IPS-NIHi11 (cell line): ENCODE results near the gene RUNX1.
A peak's percentile ranks its signal among the peaks of the same experiment; 100 is the strongest.

Experiments used
- DNase-seq: peaks from one replicate; pipeline ENCODE4 v3.0.0; 2012; ENCODE audit warnings: mixed read lengths, low spot score

RUNX1 gene

GRCh38 chr21:35036465-35037383 is 12.4 kb downstream of the RUNX1 start:
- no peak for DNase-seq

GRCh38 chr21:35035581-35035980 is 13.5 kb downstream of the RUNX1 start:
- no peak for DNase-seq

- DNase-seq: no peak
Measured at GRCh38 chr21:35035116-35035515, 14.0 kb downstream of the RUNX1 start.

GRCh38 chr21:35034203-35034926 is 14.7 kb downstream of the RUNX1 start:
- DNase-seq: no peak

- DNase-seq: no peak
Measured at GRCh38 chr21:35032474-35033263, 16.4 kb downstream of the RUNX1 start.

- no peak for DNase-seq
Measured at GRCh38 chr21:35028451-35028978, 20.6 kb downstream of the RUNX1 start.

GRCh38 chr21:35027563-35028450 is 21.3 kb downstream of the RUNX1 start:
- no peak for DNase-seq

GRCh38 chr21:35026617-35027562 is 22.2 kb downstream of the RUNX1 start:
- peak; percentile 36 for DNase-seq

- DNase-seq: no peak
Measured at GRCh38 chr21:35026153-35026500, 23.0 kb downstream of the RUNX1 start.

GRCh38 chr21:35025206-35026152 is 23.6 kb downstream of the RUNX1 start:
- DNase-seq: no peak

- no peak for DNase-seq
Measured at GRCh38 chr21:35024513-35024912, 24.6 kb downstream of the RUNX1 start.

GRCh38 chr21:35024071-35024420 is 25.1 kb downstream of the RUNX1 start:
- no peak for DNase-seq

- DNase-seq: no peak
Measured at GRCh38 chr21:35023396-35024070, 25.6 kb downstream of the RUNX1 start.

GRCh38 chr21:35021546-35021945 is 27.6 kb downstream of the RUNX1 start:
- no peak for DNase-seq

GRCh38 chr21:35020902-35021301 is 28.2 kb downstream of the RUNX1 start:
- no peak for DNase-seq

GRCh38 chr21:35020436-35020835 is 28.7 kb downstream of the RUNX1 start:
- no peak for DNase-seq

- no peak for DNase-seq
Measured at GRCh38 chr21:35019631-35020032, 29.5 kb downstream of the RUNX1 start.

GRCh38 chr21:35017256-35017655 is 31.8 kb downstream of the RUNX1 start:
- no peak for DNase-seq
